HCT116 (cell line): ENCODE data around the gene TIMP3.

Experiments
- CTCF ChIP-seq, 3 experiments: fragments of 200-600 bp in 1 of 3; sonication (generic) in 1 of 3; IDR thresholded peaks in 2 of 3; conservative IDR thresholded peaks in 1 of 3; 2 replicates each; pipeline ENCODE4 v1.5.1; 2012 to 2017; ENCODE audit warnings: low read depth in 2 of 3, low read length in 2 of 3, antibody characterized with exemption in 1 of 3, borderline replicate concordance in 1 of 3, control low read depth in 1 of 3, mild to moderate bottlenecking in 1 of 3, mixed read lengths in 1 of 3, mixed run types in 1 of 3, moderate library complexity in 1 of 3; ENCODE audit not compliant: insufficient read depth in 1 of 3
- EZH2 ChIP-seq: fragments of 200-600 bp; sonication (generic); IDR thresholded peaks from 2 replicates; pipeline ENCODE4 v1.6.1; 2017; ENCODE audit warnings: antibody characterized with exemption, mixed run types
- EZH2phosphoT487 ChIP-seq: fragments of 200-600 bp; IDR thresholded peaks from 2 replicates; pipeline ENCODE4 v1.6.1; 2018; ENCODE audit warnings: antibody characterized with exemption, borderline replicate concordance
- POLR2A ChIP-seq: IDR thresholded peaks from 2 replicates; pipeline ENCODE4 v1.7.0; 2011; ENCODE audit warnings: borderline replicate concordance; ENCODE audit not compliant: insufficient read depth, insufficient read length; ENCODE audit errors: extremely low read depth
- POLR2AphosphoS5 ChIP-seq: IDR thresholded peaks from 2 replicates; pipeline ENCODE4 v1.6.1; 2011; ENCODE audit warnings: mild to moderate bottlenecking, low read depth, low read length, moderate library complexity
- REST ChIP-seq: IDR thresholded peaks from 2 replicates; pipeline ENCODE4 v1.6.1; 2012; ENCODE audit warnings: low read depth
- SP1 ChIP-seq: IDR thresholded peaks from 2 replicates; pipeline ENCODE4 v1.6.1; 2012; ENCODE audit warnings: low read depth
- YY1 ChIP-seq: IDR thresholded peaks from 2 replicates; pipeline ENCODE4 v1.6.1; 2011; ENCODE audit warnings: low read length, low read depth, moderate library complexity, mild to moderate bottlenecking; ENCODE audit not compliant: insufficient replicate concordance; ENCODE audit errors: extremely low read depth

- TF ChIP-seq CTCF (IDR thresholded peaks at IDR 0.05 in 2 of 3, conservative IDR thresholded peaks at IDR 0.05 in 1 of 3; ENCODE audit: borderline replicate concordance in 1 of 3, insufficient read depth in 1 of 3, low read depth in 2 of 3, low read length in 2 of 3) (no peak), REST (no peak), SP1 (no peak), EZH2 (no peak), EZH2phosphoT487 (no peak), POLR2A (no peak), POLR2AphosphoS5 (no peak), YY1 (no peak)
Measured at GRCh38 chr22:32804531-32805360, 3.2 kb downstream of the TIMP3 start.
